ENCODE results near the gene ZIC1.

DNA sequence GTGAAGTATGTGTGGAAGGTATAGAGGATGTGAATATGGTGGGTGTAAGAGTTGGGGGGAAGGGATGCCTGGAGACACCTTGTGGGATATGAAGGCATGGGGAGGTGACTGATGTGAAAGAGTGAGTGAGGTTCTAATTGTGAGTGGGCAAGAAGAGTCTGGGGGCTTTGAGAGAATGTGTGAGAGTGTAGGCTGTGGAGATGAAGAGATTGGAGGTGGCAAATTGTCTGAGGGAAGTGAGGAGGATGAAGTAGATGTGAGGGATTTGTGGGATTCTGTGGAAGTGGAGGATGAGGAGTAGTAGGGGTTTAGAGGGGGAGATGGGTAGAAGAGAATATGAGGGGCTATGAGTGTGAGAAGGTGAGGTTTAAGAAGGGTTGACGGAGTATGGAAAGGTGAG is 44.4 kb upstream of the ZIC1 start:
- TF ChIP-seq POLR2A (IDR thresholded peaks at IDR 0.05; ENCODE audit: extremely low read depth, insufficient read length), result no peak
- TF ChIP-seq, protein P1, sequence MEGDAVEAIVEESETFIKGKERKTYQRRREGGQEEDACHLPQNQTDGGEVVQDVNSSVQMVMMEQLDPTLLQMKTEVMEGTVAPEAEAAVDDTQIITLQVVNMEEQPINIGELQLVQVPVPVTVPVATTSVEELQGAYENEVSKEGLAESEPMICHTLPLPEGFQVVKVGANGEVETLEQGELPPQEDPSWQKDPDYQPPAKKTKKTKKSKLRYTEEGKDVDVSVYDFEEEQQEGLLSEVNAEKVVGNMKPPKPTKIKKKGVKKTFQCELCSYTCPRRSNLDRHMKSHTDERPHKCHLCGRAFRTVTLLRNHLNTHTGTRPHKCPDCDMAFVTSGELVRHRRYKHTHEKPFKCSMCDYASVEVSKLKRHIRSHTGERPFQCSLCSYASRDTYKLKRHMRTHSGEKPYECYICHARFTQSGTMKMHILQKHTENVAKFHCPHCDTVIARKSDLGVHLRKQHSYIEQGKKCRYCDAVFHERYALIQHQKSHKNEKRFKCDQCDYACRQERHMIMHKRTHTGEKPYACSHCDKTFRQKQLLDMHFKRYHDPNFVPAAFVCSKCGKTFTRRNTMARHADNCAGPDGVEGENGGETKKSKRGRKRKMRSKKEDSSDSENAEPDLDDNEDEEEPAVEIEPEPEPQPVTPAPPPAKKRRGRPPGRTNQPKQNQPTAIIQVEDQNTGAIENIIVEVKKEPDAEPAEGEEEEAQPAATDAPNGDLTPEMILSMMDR (IDR thresholded peaks at IDR 0.05; ENCODE audit: low read depth, low read length), result no peak
